ENCODE measurements around the gene SCN1B. TPM values are rescaled to one million over a fixed set of nuclear protein-coding genes. Genes with fewer than 3 reads are reported as not detected.

Gene SCN1B
- total and polyA plus RNA-seq, 12 donors: 24.5 to 70.5 (median 41.5) TPM

DNA sequence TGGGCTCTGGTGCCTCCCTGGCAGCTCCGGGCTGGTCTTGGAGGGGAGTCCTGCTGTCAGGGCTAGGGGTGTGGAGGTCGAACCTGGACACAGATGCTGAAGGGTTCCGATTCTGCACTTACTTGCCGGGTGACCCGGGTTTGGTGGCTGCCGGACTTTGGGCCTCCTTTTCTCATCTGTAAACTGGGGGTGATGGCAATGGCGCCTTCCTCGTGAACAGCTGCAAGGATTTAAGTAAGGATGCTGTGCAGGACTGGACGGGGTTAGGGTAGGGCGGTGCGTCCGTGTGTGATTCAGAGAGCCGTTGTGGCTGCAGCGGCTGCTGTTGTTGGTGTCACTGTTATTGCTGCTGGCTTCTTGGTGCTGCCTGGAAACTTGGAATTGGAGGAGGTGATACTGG lies 13.6 kb downstream of the SCN1B start:
- WGBS, 2 donors: 87 to 89% methylated on average over 14 of the region's 14 CpGs
- Histone ChIP-seq H3K36me3 (no peaks in the 10 kb centered on the region), H3K9me3 (no peaks in the 10 kb centered on the region), H3K27me3 (peaks cover 0 to 7% (median 0%) of the 10 kb centered on the region in 7 donors), H3K4me1 (peaks cover 10 to 52% (median 34%) of the 10 kb centered on the region in 9 donors), H3K4me3 (no peak overlapping the region), H3K27ac (peak overlapping the region in 1 of 10 donors; percentile 10)
- DNase-seq (no peak), ATAC-seq (no peak)
- intact Hi-C loops (cut with DNase I): loop anchor here in 1 of 10 donors (2.0 kb wide), 1 partner anchor 71 kb away; no protein-coding TSS in a partner anchor
- TF ChIP-seq, protein P1, sequence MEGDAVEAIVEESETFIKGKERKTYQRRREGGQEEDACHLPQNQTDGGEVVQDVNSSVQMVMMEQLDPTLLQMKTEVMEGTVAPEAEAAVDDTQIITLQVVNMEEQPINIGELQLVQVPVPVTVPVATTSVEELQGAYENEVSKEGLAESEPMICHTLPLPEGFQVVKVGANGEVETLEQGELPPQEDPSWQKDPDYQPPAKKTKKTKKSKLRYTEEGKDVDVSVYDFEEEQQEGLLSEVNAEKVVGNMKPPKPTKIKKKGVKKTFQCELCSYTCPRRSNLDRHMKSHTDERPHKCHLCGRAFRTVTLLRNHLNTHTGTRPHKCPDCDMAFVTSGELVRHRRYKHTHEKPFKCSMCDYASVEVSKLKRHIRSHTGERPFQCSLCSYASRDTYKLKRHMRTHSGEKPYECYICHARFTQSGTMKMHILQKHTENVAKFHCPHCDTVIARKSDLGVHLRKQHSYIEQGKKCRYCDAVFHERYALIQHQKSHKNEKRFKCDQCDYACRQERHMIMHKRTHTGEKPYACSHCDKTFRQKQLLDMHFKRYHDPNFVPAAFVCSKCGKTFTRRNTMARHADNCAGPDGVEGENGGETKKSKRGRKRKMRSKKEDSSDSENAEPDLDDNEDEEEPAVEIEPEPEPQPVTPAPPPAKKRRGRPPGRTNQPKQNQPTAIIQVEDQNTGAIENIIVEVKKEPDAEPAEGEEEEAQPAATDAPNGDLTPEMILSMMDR (IDR thresholded peaks at IDR 0.05): no peak

DNA sequence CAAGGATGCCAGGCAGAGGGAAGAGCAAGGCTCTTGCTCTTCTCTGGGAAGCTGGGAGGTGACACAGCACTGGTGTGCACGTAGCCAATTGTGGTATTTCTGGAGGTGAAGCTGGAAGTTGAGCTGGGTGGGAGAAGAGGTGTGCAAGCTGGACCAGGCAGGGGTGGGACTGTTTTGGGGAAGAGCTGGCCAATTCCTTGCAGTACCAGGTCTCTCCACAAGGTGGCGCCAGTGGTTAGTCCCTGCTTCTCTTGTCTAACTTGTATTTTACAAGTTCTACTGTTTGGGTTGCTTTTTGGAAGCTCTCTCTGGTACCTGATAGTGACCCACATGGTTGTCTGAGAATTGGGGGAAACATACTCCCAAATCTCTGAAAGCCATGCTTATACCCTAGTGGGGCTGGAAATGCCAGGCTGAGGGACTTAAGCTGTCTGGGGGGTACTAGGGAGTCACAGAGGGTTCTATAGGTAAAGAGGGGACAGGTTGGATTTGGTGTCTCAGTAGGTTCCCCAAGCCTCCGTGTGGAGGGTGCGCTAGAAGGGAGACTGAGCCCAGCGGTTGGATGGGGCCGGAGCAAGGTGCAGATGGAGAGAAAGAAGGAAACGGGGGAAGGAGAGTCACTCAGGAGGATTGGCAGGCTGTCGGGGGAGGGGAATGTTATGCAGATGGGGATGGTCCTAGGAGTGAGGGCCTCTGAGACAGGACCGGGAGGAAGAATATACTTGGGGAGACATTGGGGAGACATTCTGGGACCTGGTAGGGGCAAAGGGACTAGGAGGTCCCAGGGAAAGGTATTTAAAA lies 14.2 kb downstream of the SCN1B start:
- DNase-seq: peak; percentile 55 to 67
- Histone ChIP-seq H3K36me3 (no peaks in the 10 kb centered on the region), H3K9me3 (no peaks in the 10 kb centered on the region), H3K27me3 (peaks cover 0 to 7% (median 0%) of the 10 kb centered on the region in 7 donors), H3K4me3 (no peak overlapping the region), H3K4me1 (peaks cover 10 to 54% (median 32%) of the 10 kb centered on the region in 9 donors), H3K27ac (no peak overlapping the region)
- intact Hi-C loops (cut with DNase I): loop anchor here in 2 of 10 donors (2.0 to 5.0 kb wide), 2 partner anchors 43 to 72 kb away; no protein-coding TSS in a partner anchor
- TF ChIP-seq, protein P1 (IDR thresholded peaks at IDR 0.05): peak; percentile 90 to 99 (median 97)
- ATAC-seq: no peak
- WGBS, 2 donors: 57 to 60% methylated on average over 9 of the region's 9 CpGs

DNA sequence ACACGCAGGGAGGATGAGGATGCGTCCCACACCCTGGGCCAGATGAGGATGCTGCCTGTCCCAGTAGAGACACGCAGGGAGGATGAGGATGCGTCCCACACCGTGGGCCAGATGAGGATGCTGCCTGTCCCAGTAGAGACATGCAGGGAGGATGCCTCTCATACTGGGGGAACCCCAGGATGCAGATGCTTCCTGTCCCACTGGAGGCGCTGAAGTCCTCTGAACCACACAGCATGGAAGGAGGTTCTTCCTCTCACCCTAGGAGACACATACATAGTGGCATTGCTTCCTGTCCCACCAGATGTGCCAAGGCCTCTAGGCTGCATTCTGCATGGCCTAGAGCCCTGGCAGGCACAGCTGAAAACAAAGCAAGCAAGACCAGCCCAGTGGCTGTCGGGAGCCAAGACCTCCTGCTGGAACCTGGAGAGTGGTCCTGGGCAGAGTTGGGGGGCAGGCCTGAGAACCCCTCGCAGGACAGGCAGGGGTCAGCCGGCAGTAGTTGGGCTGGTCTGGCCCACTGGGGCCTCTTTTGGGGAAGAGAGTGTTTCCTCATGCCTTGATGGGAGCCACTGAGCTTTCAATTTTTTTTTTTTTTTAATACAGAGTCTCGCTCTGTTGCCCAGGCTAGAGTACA lies 15.5 kb downstream of the SCN1B start:
- peaks cover 0 to 2% (median 0%) of the 10 kb centered on the region in 7 donors for H3K27me3 ChIP-seq
- no peaks in the 10 kb centered on the region for H3K9me3 ChIP-seq
- TF ChIP-seq, protein P1 (IDR thresholded peaks at IDR 0.05): peak in 5 of 9 donors; percentile 21 to 39 (median 33)
- ATAC-seq (peak in 1 of 8 donors; percentile 30), DNase-seq (no peak)
- intact Hi-C loops (cut with DNase I): loop anchor here in 2 of 10 donors (2.0 to 5.0 kb wide), 2 partner anchors 42 to 73 kb away; no protein-coding TSS in a partner anchor
- no peak overlapping the region for H3K4me3 ChIP-seq
- H3K27ac ChIP-seq: peak overlapping the region in 1 of 10 donors; percentile 44
- H3K36me3 ChIP-seq: no peaks in the 10 kb centered on the region
- peaks cover 4 to 43% (median 22%) of the 10 kb centered on the region in 9 donors for H3K4me1 ChIP-seq
- 49 to 66% methylated on average over 10 of the region's 10 CpGs for WGBS, 2 donors

DNA sequence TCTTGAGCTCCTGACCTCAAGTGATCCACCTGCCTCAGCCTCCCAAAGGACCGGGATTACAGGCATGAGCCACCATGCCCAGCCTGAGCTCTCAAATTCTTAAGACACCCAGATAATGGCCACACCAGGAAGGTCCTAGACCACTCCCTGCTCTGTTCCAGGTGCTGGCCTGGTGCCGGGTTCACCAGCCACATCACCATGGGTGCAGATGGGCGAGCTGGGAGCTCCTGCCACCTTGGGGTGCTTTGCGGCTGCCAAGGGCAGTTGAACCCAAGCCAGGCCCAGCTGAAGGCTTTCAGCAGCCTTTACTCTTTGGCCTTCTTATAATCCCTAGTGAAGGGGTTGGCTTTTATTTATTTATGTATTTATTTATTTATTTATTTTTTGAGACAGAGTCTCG lies 16.2 kb downstream of the SCN1B start:
- H3K27ac ChIP-seq: no peak overlapping the region
- TF ChIP-seq, protein P1 (IDR thresholded peaks at IDR 0.05): no peak
- H3K36me3 ChIP-seq: no peaks in the 10 kb centered on the region
- H3K4me1 ChIP-seq: peaks cover under 1 to 36% (median 15%) of the 10 kb centered on the region in 9 donors
- no peaks in the 10 kb centered on the region for H3K9me3 ChIP-seq
- H3K4me3 ChIP-seq: no peak overlapping the region
- H3K27me3 ChIP-seq: no peaks in the 10 kb centered on the region
- 91 to 94% methylated on average over 5 of the region's 5 CpGs for WGBS, 2 donors
- intact Hi-C loops (cut with DNase I): loop anchor here in 1 of 10 donors (5.0 kb wide), 1 partner anchor 41 kb away; no protein-coding TSS in a partner anchor
- DNase-seq: no peak
- no peak for ATAC-seq
